K562 treated with DMSO at 1 percent for 48 hours (cell line): Measurements from ENCODE around the gene HSPA5. TPM values are rescaled to one million over a fixed set of nuclear protein-coding genes. Genes with fewer than 3 reads are reported as not detected.

Experiments used
- total RNA-seq: library from RNA; unstranded; fragments of 300-600 nt; gene quantifications from 2 replicates; pipeline ENCODE4 v1.2.3, GENCODE V29; 2022; ENCODE audit warnings: low replicate concordance; ENCODE audit errors: extremely low read depth

Gene HSPA5
- total RNA-seq: 217 TPM in 1 of 2 replicates, not detected in the other

GRCh38 chr9:125241000-125241862 lies at the start of gene HSPA5:
HSPA5 (minus strand) TSS chr9:125241343; CDS start chr9:125241126, 217 bp downstream.

DNA sequence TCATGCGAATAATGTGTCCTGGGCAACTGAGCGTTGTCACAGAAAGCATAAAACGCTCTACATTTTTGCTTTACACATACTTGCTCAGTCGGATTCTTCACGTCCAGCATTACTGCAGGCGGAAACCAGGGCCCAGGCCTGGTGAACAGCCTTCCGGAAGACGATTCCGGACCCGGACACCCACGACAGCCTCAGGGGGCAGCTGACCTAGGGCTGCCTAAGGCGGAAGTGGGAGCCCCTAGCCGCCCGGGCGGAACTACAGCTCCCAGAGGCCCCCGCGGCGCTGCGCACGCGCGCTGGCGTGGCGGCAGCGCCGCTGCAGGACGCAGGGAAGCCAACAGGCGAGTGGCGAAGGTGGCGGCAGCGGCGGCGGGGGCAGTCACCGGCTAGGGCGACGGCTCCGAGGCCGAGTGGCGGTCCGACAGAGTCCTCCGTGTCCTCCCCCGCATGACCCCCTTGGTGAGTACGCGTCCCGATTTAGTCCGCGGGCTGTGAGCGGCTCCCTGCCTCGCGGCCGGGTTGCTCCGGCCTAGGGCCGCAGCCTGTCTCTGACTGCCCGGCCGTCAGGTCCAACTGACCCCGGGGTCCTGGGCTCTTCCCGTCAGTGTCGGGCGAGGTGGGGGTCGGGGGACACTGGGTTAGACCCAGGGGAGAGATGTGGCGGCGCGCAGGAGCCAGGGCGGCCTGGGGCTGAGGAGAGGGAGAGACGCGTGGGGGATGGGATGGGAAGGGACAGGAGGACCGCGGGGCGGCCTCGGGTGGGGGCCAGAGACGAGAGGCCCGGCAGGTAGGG lies 20.6 kb upstream of the HSPA5 start, which contains the start of gene GAPVD1:
TSS of gene GAPVD1 (plus strand) at position 326 of the 793 bp plus-strand sequence. CDS start 37,096 bp downstream, outside the sequence.

GRCh38 chr9:125200216-125201047 lies 40.7 kb downstream of the HSPA5 start, which contains the start of gene RABEPK:
RABEPK (plus strand) TSS chr9:125200542; CDS start chr9:125203014, 2,472 bp downstream.

GRCh38 chr9:125189361-125190289 lies 51.5 kb downstream of the HSPA5 start, which contains the start of gene PPP6C:
PPP6C (minus strand) TSS chr9:125189803; CDS start chr9:125189718, 85 bp downstream.

Other genes with a start within 250 kb of the HSPA5 start
- not detected in 2 replicates for gene SCAI, start 97.8 kb downstream of the HSPA5 start, total RNA-seq
- not detected in 2 replicates for gene PPP6C, start 51.5 kb downstream of the HSPA5 start, total RNA-seq
- gene RABEPK, start 40.8 kb downstream of the HSPA5 start, total RNA-seq: 1,334 TPM in 1 of 2 replicates, not detected in the other
- gene GAPVD1, start 20.5 kb upstream of the HSPA5 start, total RNA-seq: not detected in 2 replicates